ENCODE data around the gene DEDD2.

DNA sequence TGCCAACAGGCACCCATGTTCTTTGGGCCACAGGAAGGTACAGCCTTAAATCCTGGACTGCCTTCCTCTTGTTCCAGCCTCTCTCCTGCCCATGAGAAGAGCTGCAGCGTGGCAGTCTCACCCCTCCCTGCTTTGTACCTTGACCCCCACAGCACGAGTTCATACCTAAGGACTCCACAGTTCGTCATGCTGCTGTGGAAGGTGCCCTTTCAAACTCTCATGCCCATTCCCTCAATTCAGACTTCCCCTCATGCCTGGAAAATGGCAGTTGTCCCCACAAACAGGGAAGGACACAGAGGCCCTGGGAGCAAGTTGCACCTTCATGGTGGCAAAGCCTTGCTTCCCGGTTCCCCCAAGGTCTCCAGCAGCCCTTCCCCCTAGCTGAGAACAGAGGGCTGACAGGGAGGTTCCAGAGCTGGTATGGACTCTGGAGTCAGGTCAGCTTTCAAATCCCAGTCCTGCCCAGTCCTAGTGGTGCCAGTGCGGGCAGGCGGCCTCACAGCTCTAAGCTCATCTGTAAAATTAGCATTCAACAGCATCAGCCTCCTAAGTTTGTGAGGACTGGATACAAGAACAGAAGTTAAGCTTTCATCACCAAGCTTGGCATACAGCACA, 16.3 kb upstream of the DEDD2 start:
- TF ChIP-seq, protein P1, sequence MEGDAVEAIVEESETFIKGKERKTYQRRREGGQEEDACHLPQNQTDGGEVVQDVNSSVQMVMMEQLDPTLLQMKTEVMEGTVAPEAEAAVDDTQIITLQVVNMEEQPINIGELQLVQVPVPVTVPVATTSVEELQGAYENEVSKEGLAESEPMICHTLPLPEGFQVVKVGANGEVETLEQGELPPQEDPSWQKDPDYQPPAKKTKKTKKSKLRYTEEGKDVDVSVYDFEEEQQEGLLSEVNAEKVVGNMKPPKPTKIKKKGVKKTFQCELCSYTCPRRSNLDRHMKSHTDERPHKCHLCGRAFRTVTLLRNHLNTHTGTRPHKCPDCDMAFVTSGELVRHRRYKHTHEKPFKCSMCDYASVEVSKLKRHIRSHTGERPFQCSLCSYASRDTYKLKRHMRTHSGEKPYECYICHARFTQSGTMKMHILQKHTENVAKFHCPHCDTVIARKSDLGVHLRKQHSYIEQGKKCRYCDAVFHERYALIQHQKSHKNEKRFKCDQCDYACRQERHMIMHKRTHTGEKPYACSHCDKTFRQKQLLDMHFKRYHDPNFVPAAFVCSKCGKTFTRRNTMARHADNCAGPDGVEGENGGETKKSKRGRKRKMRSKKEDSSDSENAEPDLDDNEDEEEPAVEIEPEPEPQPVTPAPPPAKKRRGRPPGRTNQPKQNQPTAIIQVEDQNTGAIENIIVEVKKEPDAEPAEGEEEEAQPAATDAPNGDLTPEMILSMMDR (IDR thresholded peaks at IDR 0.05), result no peak
- TF ChIP-seq POLR2A (IDR thresholded peaks at IDR 0.05), result no peak
